ENCODE results near the gene DPEP3.
"Not testable (repeated sequence)": the region's sequence is repeated elsewhere in the genome, so short reads cannot be mapped to it uniquely, and the experiment has no call there.

Gene DPEP3, protein sequence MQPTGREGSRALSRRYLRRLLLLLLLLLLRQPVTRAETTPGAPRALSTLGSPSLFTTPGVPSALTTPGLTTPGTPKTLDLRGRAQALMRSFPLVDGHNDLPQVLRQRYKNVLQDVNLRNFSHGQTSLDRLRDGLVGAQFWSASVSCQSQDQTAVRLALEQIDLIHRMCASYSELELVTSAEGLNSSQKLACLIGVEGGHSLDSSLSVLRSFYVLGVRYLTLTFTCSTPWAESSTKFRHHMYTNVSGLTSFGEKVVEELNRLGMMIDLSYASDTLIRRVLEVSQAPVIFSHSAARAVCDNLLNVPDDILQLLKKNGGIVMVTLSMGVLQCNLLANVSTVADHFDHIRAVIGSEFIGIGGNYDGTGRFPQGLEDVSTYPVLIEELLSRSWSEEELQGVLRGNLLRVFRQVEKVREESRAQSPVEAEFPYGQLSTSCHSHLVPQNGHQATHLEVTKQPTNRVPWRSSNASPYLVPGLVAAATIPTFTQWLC

DNA sequence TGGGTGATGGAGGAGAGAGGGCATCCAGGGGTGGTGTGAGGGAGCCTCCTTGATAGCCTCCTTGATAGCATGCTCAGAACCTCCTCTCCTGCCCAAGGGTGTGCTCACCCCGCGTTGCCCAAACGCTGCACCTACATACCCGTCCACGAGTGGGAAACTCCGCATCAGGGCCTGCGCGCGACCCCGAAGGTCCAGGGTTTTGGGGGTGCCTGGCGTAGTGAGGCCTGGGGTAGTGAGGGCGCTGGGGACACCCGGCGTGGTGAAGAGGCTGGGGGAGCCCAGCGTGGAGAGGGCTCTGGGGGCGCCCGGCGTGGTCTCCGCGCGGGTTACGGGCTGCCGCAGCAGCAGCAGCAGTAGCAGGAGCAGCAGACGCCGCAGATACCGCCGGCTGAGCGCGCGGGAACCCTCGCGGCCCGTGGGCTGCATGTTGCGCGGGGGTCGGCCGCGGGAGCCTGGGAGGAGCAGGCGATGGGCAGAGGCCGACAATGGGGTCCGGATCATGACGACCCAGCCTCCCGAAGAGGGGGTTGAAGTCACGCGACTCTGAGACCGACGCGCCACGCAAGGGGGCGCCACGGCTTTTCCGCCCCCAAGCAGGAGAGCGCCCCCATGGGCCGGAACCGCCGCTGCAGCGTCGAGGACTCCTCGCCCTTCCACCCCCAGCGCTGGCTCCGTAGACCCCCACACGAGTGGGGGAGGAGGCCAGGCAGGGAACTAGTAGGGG is at the start of gene DPEP3:
Gene DPEP3 (minus strand): TSS at position 545 of the 724 bp plus-strand sequence. CDS start 119 bp downstream, at position 426.
- no peak for DNase-seq

DNA sequence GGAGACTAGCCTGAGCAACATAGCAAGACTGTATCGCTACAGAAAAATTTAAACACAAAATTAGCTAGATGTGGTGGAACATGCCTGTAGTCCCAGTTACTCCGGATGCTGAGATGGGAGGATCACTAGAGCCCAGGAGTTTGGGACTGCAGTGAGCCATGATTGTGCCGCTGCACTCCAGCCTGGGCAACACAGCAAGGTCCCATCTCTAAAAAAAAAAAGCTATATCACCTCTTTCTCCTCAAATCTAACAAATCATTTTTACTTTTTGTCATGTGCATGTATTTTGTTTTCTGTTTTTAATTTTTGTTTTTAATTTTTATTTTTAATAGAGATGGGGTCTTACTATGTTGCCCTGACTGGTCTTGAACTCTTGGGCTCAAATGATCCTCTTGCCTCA is 48.7 kb upstream of the DPEP3 start:
- DNase-seq = no peak

- DNase-seq = peak; percentile 29 to 96 (median 85)
Measured at GRCh38 chr16:68022728-68023537, 42.6 kb upstream of the DPEP3 start, which contains the start of the genes DDX28 and DUS2. Gene DDX28, minus strand, starts transcription at chr16:68023232. Its CDS starts 30 bp downstream, at chr16:68023202. Gene DUS2, plus strand, starts transcription at chr16:68023284. Its CDS starts 14,740 bp downstream, at chr16:68038024.

DNA sequence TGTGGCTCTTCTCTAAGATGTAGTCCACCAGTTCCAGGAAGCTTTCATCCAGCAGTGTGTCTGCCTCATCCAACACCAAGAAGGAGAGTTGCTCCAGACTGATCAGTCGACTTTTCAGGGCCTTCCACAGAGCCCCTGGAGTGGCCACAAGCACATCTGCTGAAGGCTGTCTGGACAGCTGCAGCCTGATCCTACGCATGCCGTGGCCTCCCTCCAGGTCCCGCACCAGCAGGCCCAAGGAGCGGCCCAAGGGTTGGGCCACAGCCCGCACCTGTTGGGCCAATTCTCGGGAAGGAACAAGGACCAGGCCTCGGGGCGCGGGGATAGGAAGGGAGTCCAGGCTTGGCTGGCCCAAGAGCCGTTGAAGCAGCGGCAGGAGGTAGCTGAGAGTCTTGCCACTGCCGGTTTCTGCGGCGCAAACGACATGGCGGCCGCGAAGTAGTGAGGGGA is 42.0 kb upstream of the DPEP3 start:
- DNase-seq = peak in 3 of 51 donors; percentile 23 to 46 (median 36)

- no peak for DNase-seq
Measured at GRCh38 chr16:68021490-68021889, 41.2 kb upstream of the DPEP3 start.

DNA sequence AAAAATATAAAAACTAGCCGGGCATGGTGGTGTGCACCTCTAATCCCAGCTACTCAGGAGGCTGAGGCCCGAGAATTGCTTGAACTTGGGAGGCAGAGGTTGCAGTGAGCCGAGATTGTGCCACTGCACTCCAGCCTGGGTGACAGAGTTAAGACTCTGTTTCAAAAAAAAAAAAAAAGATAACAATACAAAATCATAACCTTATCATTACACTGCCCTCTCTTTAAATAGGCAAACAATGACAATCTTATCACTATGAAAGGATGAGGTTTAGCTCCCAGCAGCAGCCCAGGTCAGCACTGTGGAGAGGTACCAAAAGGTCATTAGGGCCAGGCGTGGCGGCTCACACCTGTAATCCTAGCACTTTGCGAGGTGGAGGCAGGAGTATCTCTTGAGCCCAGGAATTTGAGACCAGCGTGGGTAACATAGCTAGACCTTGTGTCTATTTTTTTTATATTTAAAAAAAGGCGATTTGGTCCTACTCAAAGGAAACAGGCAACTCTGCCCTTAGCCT is 38.9 kb upstream of the DPEP3 start:
- no peak for DNase-seq

DNA sequence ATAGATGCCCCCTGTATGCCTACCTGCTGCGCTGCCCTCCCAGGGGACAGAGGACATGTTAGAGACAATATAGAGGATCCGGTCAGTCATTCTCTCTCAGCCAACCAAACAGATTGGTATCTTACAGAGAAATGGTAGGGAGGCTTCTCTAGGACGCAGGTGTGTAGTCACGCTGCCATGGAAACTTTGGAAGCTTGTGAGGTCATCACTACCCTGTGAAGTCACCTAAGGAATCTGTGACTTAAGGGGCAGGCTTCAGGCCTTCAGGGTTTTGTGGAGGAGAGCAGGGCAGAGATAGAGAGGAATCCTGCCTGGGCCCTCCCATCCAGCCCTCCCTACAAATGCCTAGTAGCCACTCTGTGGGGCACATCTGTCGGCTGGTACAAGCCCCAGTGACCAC is 35.4 kb upstream of the DPEP3 start, which contains the start of gene DPEP2NB:
Gene DPEP2NB (minus strand): TSS at position 231 of the 400 bp plus-strand sequence. CDS start 141 bp downstream, at position 90.
- no peak for DNase-seq

- DNase-seq = no peak
Measured at GRCh38 chr16:68013440-68013839, 33.1 kb upstream of the DPEP3 start.

DNA sequence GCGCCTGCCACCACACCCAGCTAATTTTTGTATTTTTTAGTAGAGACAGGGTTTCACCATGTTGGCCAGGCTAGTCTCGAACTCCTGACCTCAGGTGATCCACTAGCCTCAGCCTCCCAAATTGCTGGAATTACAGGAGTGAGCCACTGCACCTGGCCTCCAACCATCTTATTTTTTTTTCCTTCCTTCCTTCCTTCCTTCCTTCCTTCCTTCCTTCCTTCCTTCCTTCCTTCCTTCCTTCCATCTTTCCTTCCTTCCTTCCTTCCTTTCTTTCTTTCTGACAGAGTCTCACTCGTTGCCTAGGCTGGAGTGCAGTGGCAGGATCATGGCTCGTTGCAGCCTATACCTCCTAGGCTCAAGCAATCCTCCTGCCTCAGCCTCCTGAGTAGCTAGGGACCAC is 29.6 kb upstream of the DPEP3 start:
- not testable (repeated sequence) for DNase-seq

GRCh38 chr16:68009157-68009735 is 28.9 kb upstream of the DPEP3 start:
- DNase-seq = no peak

DNA sequence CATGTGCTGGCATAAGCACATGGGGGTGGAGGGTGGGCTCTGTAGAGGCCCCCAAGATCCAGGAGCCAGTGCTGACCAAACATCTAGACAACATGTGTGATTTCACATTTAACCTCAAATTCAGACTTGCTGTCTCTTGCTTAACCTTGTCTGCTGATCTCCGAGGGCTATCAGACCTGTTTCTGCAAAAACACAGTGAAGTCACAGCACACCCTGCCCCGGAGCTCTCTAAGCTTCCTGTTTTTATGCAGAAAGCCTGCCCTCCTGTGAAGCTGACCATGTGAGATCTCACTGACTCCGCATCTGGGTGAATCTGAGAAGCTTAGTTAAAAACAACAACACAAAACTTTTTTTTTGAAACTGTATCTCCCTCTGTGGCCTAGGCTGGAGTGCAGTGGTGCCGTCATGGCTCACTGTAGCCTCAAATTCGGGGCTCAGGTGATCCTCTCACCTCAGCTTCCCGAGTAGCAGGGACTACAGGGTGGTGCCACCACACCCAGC is 25.5 kb upstream of the DPEP3 start:
- peak in 6 of 51 donors; percentile 4 to 29 (median 9) for DNase-seq

- DNase-seq = no peak
Measured at GRCh38 chr16:68005211-68005610, 24.9 kb upstream of the DPEP3 start.

DNA sequence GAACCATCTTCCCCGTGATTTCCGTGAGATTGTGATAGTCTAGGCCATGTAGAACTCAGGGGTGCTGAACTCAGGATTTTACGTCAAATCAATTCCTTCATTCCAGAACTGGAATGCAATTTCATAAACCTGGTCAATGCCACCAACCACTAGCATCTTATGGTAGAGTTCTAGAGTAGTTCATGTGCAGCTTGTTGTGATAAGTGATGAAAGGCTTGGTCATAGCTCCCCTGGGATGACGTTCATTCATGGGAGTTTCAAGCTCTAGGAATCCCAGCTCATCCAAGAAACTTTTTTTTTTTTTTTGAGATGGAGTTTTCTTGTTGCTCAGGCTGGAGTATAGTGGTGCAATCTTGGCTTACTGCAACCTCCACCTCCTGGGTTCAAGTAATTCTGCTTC is 22.7 kb upstream of the DPEP3 start:
- DNase-seq = no peak

DNA sequence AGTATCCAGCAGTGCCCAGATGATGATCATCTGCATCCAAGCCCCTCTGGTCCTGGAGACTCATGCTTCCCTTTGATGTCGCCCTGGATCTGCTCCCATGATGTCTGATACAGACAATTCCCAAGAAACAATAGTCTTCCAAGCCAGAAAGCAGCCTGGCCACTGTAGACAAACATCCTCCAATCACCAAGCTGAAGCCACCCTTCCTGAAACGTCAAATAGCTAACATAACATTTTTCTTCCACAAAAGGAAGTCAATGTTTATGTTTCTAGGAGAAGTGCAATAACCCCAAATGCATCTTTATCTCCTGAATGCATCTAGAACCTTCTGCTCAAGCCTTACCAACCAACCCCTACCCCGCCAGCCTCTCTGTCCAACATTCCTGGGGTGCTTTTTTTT is 20.2 kb upstream of the DPEP3 start:
- no peak for DNase-seq

- no peak for DNase-seq
Measured at GRCh38 chr16:67999985-68000384, 19.7 kb upstream of the DPEP3 start.

DNA sequence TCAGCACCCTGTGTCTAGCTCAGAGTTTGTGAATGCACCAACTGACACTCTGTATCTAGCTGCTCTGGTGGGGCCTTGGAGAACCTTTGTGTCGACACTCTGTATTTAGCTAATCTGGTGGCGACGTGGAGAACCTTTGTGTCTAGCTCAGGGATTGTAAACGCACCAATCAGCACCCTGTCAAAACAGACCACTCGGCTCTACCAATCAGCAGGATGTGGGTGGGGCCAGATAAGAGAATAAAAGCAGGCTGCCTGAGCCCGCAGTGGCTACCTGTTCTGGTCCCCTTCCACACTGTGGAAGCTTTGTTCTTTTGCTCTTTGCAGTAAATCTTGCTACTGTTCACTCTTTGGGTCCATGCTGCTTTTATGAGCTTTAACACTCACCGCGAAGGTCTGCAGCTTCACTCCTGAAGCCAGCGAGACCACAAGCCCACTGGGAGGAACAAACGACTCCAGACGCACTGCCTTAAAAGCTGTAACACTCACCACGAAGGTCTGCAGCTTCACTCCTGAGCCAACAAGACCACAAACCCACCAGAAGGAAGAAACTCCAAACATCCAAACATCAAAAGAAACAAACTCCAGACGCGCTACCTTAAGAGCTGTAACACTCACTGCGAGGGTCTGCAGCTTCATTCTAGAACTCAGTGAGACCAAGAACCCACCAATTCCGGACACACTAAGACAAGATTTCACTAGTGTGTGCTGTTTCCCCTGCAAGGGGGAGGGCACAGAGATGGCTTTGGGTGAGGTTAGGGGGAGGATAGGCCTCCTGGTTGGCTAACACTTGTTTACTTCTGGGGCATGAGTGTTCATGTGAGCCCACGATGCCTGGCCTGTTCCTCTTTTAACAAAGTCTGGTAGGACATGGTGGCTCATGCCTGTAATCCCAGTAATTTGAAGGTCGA is 18.7 kb upstream of the DPEP3 start, which contains the start of gene DPEP2:
Gene DPEP2 (minus strand): TSS at position 706 of the 910 bp plus-strand sequence. CDS start 6,272 bp downstream, outside the sequence.
- DNase-seq = peak in 6 of 51 donors; percentile 7 to 14 (median 8)

DNA sequence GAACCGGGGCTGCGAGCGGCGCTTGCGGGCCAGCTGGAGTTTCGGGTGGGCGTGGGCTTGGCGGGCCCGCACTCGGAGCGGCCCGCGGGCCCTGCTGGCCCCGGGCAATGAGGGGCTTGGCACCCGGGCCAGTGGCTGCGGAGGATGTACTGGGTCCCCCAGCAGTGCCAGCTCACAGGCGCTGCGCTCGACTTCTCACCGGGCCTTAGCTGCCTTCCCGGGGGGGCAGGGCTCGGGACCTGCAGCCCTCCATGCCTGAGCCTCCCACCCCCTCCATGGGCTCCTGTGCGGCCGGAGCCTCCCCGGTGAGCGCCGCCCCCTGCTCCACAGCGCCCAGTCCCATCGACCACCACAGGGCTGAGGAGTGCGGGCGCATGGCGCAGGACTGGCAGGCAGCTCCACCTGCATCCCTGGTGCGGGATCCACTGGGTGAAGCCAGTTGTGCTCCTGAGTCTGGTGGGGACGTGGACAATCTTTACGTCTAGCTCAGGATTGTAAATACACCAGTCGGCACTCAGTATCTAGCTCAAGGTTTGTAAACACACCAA is 18.0 kb upstream of the DPEP3 start:
- DNase-seq = not testable (repeated sequence)

DNA sequence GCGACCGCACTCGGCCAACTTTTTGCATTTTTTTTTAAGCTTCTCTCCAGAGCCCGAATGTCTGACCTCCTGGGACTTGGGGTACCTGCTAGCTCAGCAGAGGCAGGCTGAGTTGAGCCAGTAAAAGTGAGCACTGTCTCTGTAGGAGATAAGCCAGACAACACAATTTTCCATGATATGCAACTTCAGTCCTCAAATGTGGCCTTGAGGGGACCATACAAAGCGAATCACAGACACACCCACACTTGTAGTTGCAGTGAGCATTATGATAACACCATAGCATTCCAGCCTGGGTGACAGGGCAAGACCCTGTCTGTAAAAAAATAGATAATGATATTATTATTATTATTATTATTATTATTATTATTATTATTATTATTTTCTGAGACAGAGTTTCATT is 16.4 kb upstream of the DPEP3 start:
- no peak for DNase-seq

GRCh38 chr16:67995423-67995822 is 15.1 kb upstream of the DPEP3 start:
- no peak for DNase-seq
